K562 (cell line): ENCODE data around the gene SLC44A1. TPM values are rescaled to one million over a fixed set of nuclear protein-coding genes. Genes with fewer than 3 reads are reported as not detected.

ENCODE experiments used
- ATAC-seq: fragments of 200-7000 bp; cut with Tn5 transposase; 3 replicates; pipeline ENCODE4 v1.9.1; 2020; ENCODE audit warnings: moderate library complexity
- BruUV-seq: library from RNA; stranded (reverse); fragments of 400-500 nt; replicated peaks from 2 replicates; lab custom pipeline; 2021; lab: Mats Ljungman, UMichigan
- CTCF ChIA-PET: fragments of 300-600 bp; formaldehyde crosslinking; extraction: SDS; loops from one replicate; lab custom pipeline; 2021; ENCODE audit warnings: low intra/inter-chr PET ratio; lab: Yijun Ruan, JAX
- POLR2A ChIA-PET: fragments of 300-600, 350-650 bp; sonication (Branson Sonifier 250); formaldehyde crosslinking; extraction: SDS; loops from one replicate; lab custom pipeline; 2021; ENCODE audit warnings: antibody characterized with exemption, inconsistent platforms; lab: Yijun Ruan, JAX
- DNase-seq, 4 experiments: peaks; one replicate each; pipeline versions ENCODE4 v3.0.0 to v3.0.0-alpha.2; 2011 to 2018; ENCODE audit warnings: low spot score in 3 of 4, mixed read lengths in 3 of 4; ENCODE audit errors: extremely low read depth in 1 of 4
- FAIRE-seq: peaks from 2 replicates; lab custom pipeline; 2011; peaks lifted over from hg19 to GRCh38; lab: Jason Lieb, UNC
- H2AFZ ChIP-seq: 2 replicates; pipeline ENCODE4 v1.6.0; 2011; ENCODE audit warnings: low read depth, low read length, control low read depth, inconsistent platforms
- H3K27ac ChIP-seq: fragments of 200-600 bp; 3 replicates; pipeline ENCODE4 v1.8.0; 2011; ENCODE audit warnings: low read depth, mild to moderate bottlenecking, control low read depth, inconsistent platforms, low read length, moderate library complexity, mixed read lengths; ENCODE audit errors: extremely low read depth
- H3K27me3 ChIP-seq, 2 experiments: fragments of 300-600 bp in 1 of 2; 2 replicates in 1 of 2; 3 replicates in 1 of 2; pipeline versions ENCODE4 v1.6.0 to v1.8.0; 2011; ENCODE audit warnings: inconsistent platforms in 2 of 2, low read length in 2 of 2, mild to moderate bottlenecking in 1 of 2, mixed read lengths in 1 of 2, moderate library complexity in 1 of 2; ENCODE audit not compliant: control insufficient read depth in 2 of 2, insufficient read depth in 2 of 2
- H3K36me3 ChIP-seq: fragments of 300-600 bp; 3 replicates; pipeline ENCODE4 v1.8.0; 2011; ENCODE audit warnings: mild to moderate bottlenecking, low read length, inconsistent platforms; ENCODE audit not compliant: control insufficient read depth, insufficient read depth
- H3K4me1 ChIP-seq, 2 experiments: fragments of 200-600 bp in 1 of 2; replicated peaks in 1 of 2; 2 replicates in 1 of 2; 3 replicates in 1 of 2; pipeline versions ENCODE4 v1.5.1 to v1.8.0; 2011; ENCODE audit warnings: inconsistent platforms in 2 of 2, low read length in 2 of 2, mild to moderate bottlenecking in 1 of 2, mixed read lengths in 1 of 2, moderate library complexity in 1 of 2; ENCODE audit not compliant: control insufficient read depth in 2 of 2, insufficient read depth in 2 of 2
- H3K4me2 ChIP-seq: 2 replicates; pipeline ENCODE4 v1.6.1; 2011; ENCODE audit warnings: low read length, control low read depth, inconsistent platforms, mixed read lengths; ENCODE audit not compliant: insufficient read depth
- H3K4me3 ChIP-seq: fragments of 200-600 bp; sonication (generic), shearing (Covaris generic); 2 replicates; pipeline ENCODE4 v1.5.1; 2016; ENCODE audit warnings: control low read depth, inconsistent platforms
- H3K79me2 ChIP-seq: fragments of 200-600 bp; 3 replicates; pipeline ENCODE4 v1.8.0; 2011; ENCODE audit warnings: low read length, inconsistent platforms; ENCODE audit not compliant: control insufficient read depth, insufficient read depth
- H3K9ac ChIP-seq, 2 experiments: 2 replicates each; pipeline versions ENCODE4 v1.6.0 to v1.6.1; 2011; ENCODE audit warnings: low read depth in 2 of 2, low read length in 2 of 2, control low read depth in 1 of 2, inconsistent platforms in 1 of 2, mild to moderate bottlenecking in 1 of 2, mixed read lengths in 1 of 2; ENCODE audit not compliant: insufficient read depth in 1 of 2
- H3K9me1 ChIP-seq: one replicate; pipeline ENCODE4 v1.6.0; 2011; ENCODE audit warnings: inconsistent platforms, mild to moderate bottlenecking, low read length, moderate library complexity; ENCODE audit not compliant: control insufficient read depth, insufficient read depth
- H3K9me3 ChIP-seq: replicated peaks from 2 replicates; pipeline ENCODE4 v1.5.1; 2011; ENCODE audit warnings: low read depth, low read length, inconsistent platforms; ENCODE audit not compliant: control insufficient read depth, insufficient read depth
- H4K20me1 ChIP-seq: replicated peaks from 2 replicates; pipeline ENCODE4 v1.6.1; 2011; ENCODE audit warnings: low read length, inconsistent platforms, mixed read lengths; ENCODE audit not compliant: control insufficient read depth, insufficient read depth
- BHLHE40 ChIP-seq: IDR thresholded peaks from 2 replicates; pipeline ENCODE4 v1.6.1; 2011; ENCODE audit warnings: low read length, improper control_type of control experiment
- BRCA1 ChIP-seq, 2 experiments: fragments of 450-650 bp in 1 of 2; sonication (generic) in 1 of 2; formaldehyde crosslinking in 1 of 2; IDR thresholded peaks; 2 replicates each; pipeline versions ENCODE4 v1.5.0 to v1.6.1; 2017 to 2020; ENCODE audit warnings: mild to moderate bottlenecking in 1 of 2, missing genetic modification reagents in 1 of 2
- ILK ChIP-seq: fragments of 450-650 bp; IDR thresholded peaks from 2 replicates; pipeline ENCODE4 v1.6.1; 2016; ENCODE audit warnings: missing genetic modification characterization, low read depth, mild to moderate bottlenecking, missing compliant biosample characterization, moderate library complexity, borderline replicate concordance
- KDM2B ChIP-seq: fragments of 250-450 bp; sonication (Bioruptor Pico); IDR thresholded peaks from 2 replicates; pipeline ENCODE4 v1.8.0; 2021; ENCODE audit warnings: mild to moderate bottlenecking, moderate library complexity
- MECOM ChIP-seq: fragments of 250-450 bp; sonication (Bioruptor Pico); IDR thresholded peaks from 2 replicates; pipeline ENCODE4 v1.8.0; 2022; ENCODE audit warnings: inconsistent platforms
- TBP ChIP-seq: optimal IDR thresholded peaks from 2 replicates; pipeline ENCODE3; 2011; ENCODE audit warnings: low read depth, low read length, improper control_type of control experiment
- ZC3H4 ChIP-seq: sonication (generic); formaldehyde crosslinking; IDR thresholded peaks from 2 replicates; pipeline ENCODE4 v1.9.0; 2021; ENCODE audit warnings: missing genetic modification reagents, borderline replicate concordance
- ZNF174 ChIP-seq: fragments of 250-450 bp; sonication (Bioruptor Pico); IDR thresholded peaks from 2 replicates; pipeline ENCODE4 v1.4.0; 2020; ENCODE audit warnings: mild to moderate bottlenecking
- ZNF263 ChIP-seq: sonication (generic); formaldehyde crosslinking; IDR thresholded peaks from 2 replicates; pipeline ENCODE4 v1.8.0; 2022; ENCODE audit warnings: mild to moderate bottlenecking, missing genetic modification reagents, borderline replicate concordance
- ZNF740 ChIP-seq, 3 experiments: fragments of 200-800 bp in 1 of 3; sonication (Bioruptor generic) in 1 of 3; sonication (generic) in 1 of 3; formaldehyde crosslinking in 1 of 3; IDR thresholded peaks; 2 replicates each; pipeline versions ENCODE4 v1.6.1 to v1.8.0; 2016 to 2022; ENCODE audit warnings: mild to moderate bottlenecking in 2 of 3, missing compliant biosample characterization in 2 of 3, missing genetic modification characterization in 2 of 3, missing genetic modification reagents in 1 of 3
- WGBS: fragments of 100-300 bp; shearing (Covaris generic); methylation state at CpG from one replicate; pipeline ENCODE4 v1.1.6; 2016; ENCODE audit warnings: low coverage, mixed read lengths; ENCODE audit not compliant: insufficient coverage; ENCODE audit errors: missing lambda C conversion rate; 5-methylcytosine and 5-hydroxymethylcytosine counted together
- in situ Hi-C: fragments of 300-500 bp; cut with MboI; formaldehyde crosslinking; loops from 4 replicates; pipeline ENCODE4 v1.15.0; 2018; ENCODE audit warnings: inconsistent platforms, mixed read lengths
- intact Hi-C: fragments of 100-400 bp; cut with micrococcal nuclease; formaldehyde crosslinking; loops from 2 replicates; pipeline ENCODE4 v1.14.2; 2022
- polyA plus RNA-seq, 8 experiments: library from polyadenylated mRNA; depleted of rRNA in 4 of 8; stranded (reverse) in 5 of 8; unstranded in 3 of 8; fragments of >200 nt; fragmentation: Nextera tagmentation in 2 of 8; fragmentation: Illumina TruSeq in 1 of 8; extraction: Ambion mirVana in 2 of 8; extraction: Trizol in 1 of 8; gene quantifications; 2 replicates each; pipeline versions ENCODE4 v1.2.1 to v1.2.3, GENCODE V29; 2011 to 2014; ENCODE audit warnings: inconsistent platforms in 1 of 8, missing spikeins in 1 of 8
- total RNA-seq, 7 experiments: library from RNA; depleted of rRNA in 6 of 7; stranded (reverse); fragments of >200 nt in 6 of 7; fragmentation: Illumina TruSeq in 2 of 7; extraction: Trizol in 2 of 7; gene quantifications; 2 replicates each; pipeline versions ENCODE4 v1.2.1 to v1.2.3, GENCODE V29; 2011 to 2021; ENCODE audit warnings: low replicate concordance in 1 of 7
- TF ChIP-seq, protein P1 (sequence below): fragments of 200-800 bp; sonication (Bioruptor generic); IDR thresholded peaks from 2 replicates; pipeline ENCODE4 v1.6.1; 2016; ENCODE audit warnings: missing genetic modification characterization, missing compliant biosample characterization
- TF ChIP-seq, protein P2 (sequence below): fragments of 450-650 bp; formaldehyde crosslinking; IDR thresholded peaks from 2 replicates; pipeline ENCODE4 v1.4.0; 2020; ENCODE audit warnings: mild to moderate bottlenecking, moderate library complexity
- TF ChIP-seq, protein P3 (sequence below): fragments of 250-450 bp; sonication (Bioruptor Pico); IDR thresholded peaks from 2 replicates; pipeline ENCODE4 v1.4.0; 2020; ENCODE audit warnings: mild to moderate bottlenecking, moderate library complexity

Gene SLC44A1
- total and polyA plus RNA-seq, 9 of the 15 experiments (the other 6 are each of a cell fraction or from before 2014, with no cell fraction given), result 0.11 to 0.59 (median 0.30) TPM

- TF ChIP-seq ZC3H4 (CRISPR knock-in tag), result no peak
- TF ChIP-seq, protein P1, sequence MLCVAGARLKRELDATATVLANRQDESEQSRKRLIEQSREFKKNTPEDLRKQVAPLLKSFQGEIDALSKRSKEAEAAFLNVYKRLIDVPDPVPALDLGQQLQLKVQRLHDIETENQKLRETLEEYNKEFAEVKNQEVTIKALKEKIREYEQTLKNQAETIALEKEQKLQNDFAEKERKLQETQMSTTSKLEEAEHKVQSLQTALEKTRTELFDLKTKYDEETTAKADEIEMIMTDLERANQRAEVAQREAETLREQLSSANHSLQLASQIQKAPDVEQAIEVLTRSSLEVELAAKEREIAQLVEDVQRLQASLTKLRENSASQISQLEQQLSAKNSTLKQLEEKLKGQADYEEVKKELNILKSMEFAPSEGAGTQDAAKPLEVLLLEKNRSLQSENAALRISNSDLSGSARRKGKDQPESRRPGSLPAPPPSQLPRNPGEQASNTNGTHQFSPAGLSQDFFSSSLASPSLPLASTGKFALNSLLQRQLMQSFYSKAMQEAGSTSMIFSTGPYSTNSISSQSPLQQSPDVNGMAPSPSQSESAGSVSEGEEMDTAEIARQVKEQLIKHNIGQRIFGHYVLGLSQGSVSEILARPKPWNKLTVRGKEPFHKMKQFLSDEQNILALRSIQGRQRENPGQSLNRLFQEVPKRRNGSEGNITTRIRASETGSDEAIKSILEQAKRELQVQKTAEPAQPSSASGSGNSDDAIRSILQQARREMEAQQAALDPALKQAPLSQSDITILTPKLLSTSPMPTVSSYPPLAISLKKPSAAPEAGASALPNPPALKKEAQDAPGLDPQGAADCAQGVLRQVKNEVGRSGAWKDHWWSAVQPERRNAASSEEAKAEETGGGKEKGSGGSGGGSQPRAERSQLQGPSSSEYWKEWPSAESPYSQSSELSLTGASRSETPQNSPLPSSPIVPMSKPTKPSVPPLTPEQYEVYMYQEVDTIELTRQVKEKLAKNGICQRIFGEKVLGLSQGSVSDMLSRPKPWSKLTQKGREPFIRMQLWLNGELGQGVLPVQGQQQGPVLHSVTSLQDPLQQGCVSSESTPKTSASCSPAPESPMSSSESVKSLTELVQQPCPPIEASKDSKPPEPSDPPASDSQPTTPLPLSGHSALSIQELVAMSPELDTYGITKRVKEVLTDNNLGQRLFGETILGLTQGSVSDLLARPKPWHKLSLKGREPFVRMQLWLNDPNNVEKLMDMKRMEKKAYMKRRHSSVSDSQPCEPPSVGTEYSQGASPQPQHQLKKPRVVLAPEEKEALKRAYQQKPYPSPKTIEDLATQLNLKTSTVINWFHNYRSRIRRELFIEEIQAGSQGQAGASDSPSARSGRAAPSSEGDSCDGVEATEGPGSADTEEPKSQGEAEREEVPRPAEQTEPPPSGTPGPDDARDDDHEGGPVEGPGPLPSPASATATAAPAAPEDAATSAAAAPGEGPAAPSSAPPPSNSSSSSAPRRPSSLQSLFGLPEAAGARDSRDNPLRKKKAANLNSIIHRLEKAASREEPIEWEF (CRISPR knock-in tag), result no peak
- no peak for TF ChIP-seq BRCA1 (IDR thresholded peaks at IDR 0.05)
- TF ChIP-seq BRCA1 (CRISPR knock-in tag; IDR thresholded peaks at IDR 0.05), result no peak
- TF ChIP-seq ZNF740 (CRISPR knock-in tag; IDR thresholded peaks at IDR 0.05), result no peak
- no peak for TF ChIP-seq ZNF740 (tag; IDR thresholded peaks at IDR 0.05)
- TF ChIP-seq ILK (tag), result no peak
- no peak for TF ChIP-seq TBP
- TF ChIP-seq KDM2B (CRISPR knock-in tag), result no peak
- TF ChIP-seq, protein P2, sequence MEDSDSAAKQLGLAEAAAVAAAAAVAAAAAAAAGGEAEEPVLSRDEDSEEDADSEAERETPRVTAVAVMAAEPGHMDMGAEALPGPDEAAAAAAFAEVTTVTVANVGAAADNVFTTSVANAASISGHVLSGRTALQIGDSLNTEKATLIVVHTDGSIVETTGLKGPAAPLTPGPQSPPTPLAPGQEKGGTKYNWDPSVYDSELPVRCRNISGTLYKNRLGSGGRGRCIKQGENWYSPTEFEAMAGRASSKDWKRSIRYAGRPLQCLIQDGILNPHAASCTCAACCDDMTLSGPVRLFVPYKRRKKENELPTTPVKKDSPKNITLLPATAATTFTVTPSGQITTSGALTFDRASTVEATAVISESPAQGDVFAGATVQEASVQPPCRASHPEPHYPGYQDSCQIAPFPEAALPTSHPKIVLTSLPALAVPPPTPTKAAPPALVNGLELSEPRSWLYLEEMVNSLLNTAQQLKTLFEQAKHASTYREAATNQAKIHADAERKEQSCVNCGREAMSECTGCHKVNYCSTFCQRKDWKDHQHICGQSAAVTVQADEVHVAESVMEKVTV (CRISPR knock-in tag), result no peak
- TF ChIP-seq ZNF174, result no peak
- TF ChIP-seq BHLHE40, result no peak
- TF ChIP-seq, protein P3, sequence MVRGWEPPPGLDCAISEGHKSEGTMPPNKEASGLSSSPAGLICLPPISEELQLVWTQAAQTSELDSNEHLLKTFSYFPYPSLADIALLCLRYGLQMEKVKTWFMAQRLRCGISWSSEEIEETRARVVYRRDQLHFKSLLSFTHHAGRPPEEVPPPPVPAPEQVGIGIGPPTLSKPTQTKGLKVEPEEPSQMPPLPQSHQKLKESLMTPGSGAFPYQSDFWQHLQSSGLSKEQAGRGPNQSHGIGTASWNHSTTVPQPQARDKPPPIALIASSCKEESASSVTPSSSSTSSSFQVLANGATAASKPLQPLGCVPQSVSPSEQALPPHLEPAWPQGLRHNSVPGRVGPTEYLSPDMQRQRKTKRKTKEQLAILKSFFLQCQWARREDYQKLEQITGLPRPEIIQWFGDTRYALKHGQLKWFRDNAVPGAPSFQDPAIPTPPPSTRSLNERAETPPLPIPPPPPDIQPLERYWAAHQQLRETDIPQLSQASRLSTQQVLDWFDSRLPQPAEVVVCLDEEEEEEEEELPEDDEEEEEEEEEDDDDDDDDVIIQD (CRISPR knock-in tag), result no peak
- TF ChIP-seq ZNF263 (CRISPR knock-in tag), result no peak
- TF ChIP-seq MECOM (CRISPR knock-in tag), result no peak
- no peaks in the 10 kb centered on the region for H3K79me2 ChIP-seq
- POLR2A ChIA-PET, result no interaction called here
These were observed 132.4 kb downstream of the SLC44A1 start for GRCh38 chr9:105376893-105377292.

More at GRCh38 chr9:105376893-105377292, 132.4 kb downstream of the SLC44A1 start:
- no TSS peak for BruUV-seq
- no peak overlapping the region for H3K4me2 ChIP-seq
- intact Hi-C loops (no loop called here), in situ Hi-C loops (no loop called here)
- no peak overlapping the region for H3K4me3 ChIP-seq
- no peak overlapping the region for H3K27ac ChIP-seq
- no peaks in the 10 kb centered on the region for H3K36me3 ChIP-seq
- peaks cover 0 to 5% of the 10 kb centered on the region in 2 experiments; a peak in 3 of 5 replicates for H3K27me3 ChIP-seq
- ATAC-seq (no peak), DNase-seq (no peak), FAIRE-seq (no peak)
- CTCF ChIA-PET, result interaction anchor here (0.6 kb wide), 1 partner anchor 387 kb away, joined by 3 read pairs; no protein-coding TSS in a partner anchor
- no peak overlapping the region for H3K9ac ChIP-seq
- no peaks in the 10 kb centered on the region for H4K20me1 ChIP-seq
- H3K4me1 ChIP-seq, result no peaks in the 10 kb centered on the region
- H3K9me1 ChIP-seq, result no peaks in the 10 kb centered on the region
- no peaks in the 10 kb centered on the region for H3K9me3 ChIP-seq
- H2AFZ ChIP-seq, result no peak overlapping the region
- WGBS, result 4% methylated on average over 1 of the region's 1 CpG
